HG03457 (cell line): ENCODE data around the gene TDO2.
"Not testable (repeated sequence)": the region's sequence is repeated elsewhere in the genome, so short reads cannot be mapped to it uniquely, and the experiment has no call there.

ENCODE experiments used
- ATAC-seq: cut with Tn5 transposase; IDR thresholded peaks from one replicate; pipeline ENCODE4 v1.9.1; 2021; ENCODE audit warnings: moderate number of reproducible peaks; ENCODE audit not compliant: unreplicated experiment

The TDO2 gene

GRCh38 chr4:155906554-155907247 lies 3.2 kb downstream of the TDO2 start:
- ATAC-seq: no peak

GRCh38 chr4:155907556-155907955 lies 4.1 kb downstream of the TDO2 start:
- ATAC-seq: no peak

GRCh38 chr4:155908187-155909139 lies 5.0 kb downstream of the TDO2 start:
- ATAC-seq: no peak

- no peak for ATAC-seq
Measured at GRCh38 chr4:155909615-155910226, 6.2 kb downstream of the TDO2 start.

GRCh38 chr4:155911905-155912304 lies 8.4 kb downstream of the TDO2 start:
- ATAC-seq: no peak

- no peak for ATAC-seq
Measured at GRCh38 chr4:155914782-155915181, 11.3 kb downstream of the TDO2 start.

- no peak for ATAC-seq
Measured at GRCh38 chr4:155921597-155921996, 18.1 kb downstream of the TDO2 start.

- no peak for ATAC-seq
Measured at GRCh38 chr4:155924637-155925036, 21.1 kb downstream of the TDO2 start.

GRCh38 chr4:155929833-155930232 lies 26.3 kb downstream of the TDO2 start:
- no peak for ATAC-seq

- ATAC-seq: no peak
Measured at GRCh38 chr4:155930330-155930729, 26.8 kb downstream of the TDO2 start.

GRCh38 chr4:155931634-155932033 lies 28.1 kb downstream of the TDO2 start:
- ATAC-seq: no peak

GRCh38 chr4:155934634-155935033 lies 31.1 kb downstream of the TDO2 start:
- ATAC-seq: not testable (repeated sequence)

GRCh38 chr4:155935389-155935986 lies 32.0 kb downstream of the TDO2 start:
- no peak for ATAC-seq

- no peak for ATAC-seq
Measured at GRCh38 chr4:155941085-155941790, 37.7 kb downstream of the TDO2 start.

GRCh38 chr4:155941820-155942219 lies 38.3 kb downstream of the TDO2 start:
- ATAC-seq: no peak

GRCh38 chr4:155943605-155944291 lies 40.3 kb downstream of the TDO2 start:
- no peak for ATAC-seq

- ATAC-seq: no peak
Measured at GRCh38 chr4:155944516-155944915, 41.0 kb downstream of the TDO2 start.

GRCh38 chr4:155946486-155946885 lies 43.0 kb downstream of the TDO2 start:
- no peak for ATAC-seq

- no peak for ATAC-seq
Measured at GRCh38 chr4:155948541-155948940, 45.0 kb downstream of the TDO2 start.

- no peak for ATAC-seq
Measured at GRCh38 chr4:155950461-155950860, 47.0 kb downstream of the TDO2 start.
